ENCODE results near the gene SLC22A23. TPM values are rescaled to one million over a fixed set of nuclear protein-coding genes. Genes with fewer than 3 reads are reported as not detected.

SLC22A23 gene
- total and polyA plus RNA-seq, 5 experiments from 2014 or later = 0.36 to 5.6 (median 2.8) TPM

DNA sequence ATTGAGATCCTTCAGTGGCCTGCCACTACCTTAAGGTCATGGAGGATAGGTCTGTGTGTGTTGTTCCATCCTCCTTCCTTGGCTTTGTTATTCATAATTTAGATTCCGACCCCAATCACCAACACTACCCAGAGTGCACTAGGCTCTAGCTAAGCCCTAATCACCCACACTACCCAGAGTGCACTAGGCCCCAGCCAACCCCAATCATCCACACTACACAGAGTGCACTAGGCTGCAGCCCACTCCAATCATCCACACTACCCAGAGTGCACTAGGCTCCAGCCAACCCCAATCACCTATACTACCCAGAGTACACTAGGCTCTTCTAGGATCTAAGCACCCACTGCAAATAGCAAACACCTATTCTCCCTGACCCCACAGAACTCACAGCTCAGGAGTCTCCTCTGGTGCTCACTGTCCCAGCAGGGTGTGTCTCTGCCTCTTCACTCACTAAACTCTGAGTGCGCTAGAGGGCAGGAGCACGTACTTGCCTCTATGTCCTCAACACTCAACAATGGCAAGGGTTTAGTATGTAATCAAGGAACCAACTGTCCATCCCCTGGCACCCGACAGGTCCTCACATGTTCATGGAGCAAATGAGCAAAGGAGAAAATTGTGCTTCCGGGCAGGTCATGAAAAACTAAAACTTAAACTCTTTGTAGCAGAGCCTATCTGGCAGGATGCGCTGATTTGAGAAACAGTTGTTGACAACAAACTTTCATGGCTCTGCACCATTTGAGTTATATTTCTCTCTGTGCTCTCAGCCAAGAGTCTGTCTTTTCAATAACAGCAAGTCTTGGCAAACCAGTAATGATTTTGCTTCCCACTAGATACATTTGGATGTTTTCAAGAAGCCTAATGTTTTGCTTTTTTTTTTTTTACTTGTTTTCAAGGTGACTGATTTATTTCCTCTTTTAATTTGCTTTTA lies 54.3 kb downstream of the SLC22A23 start:
- peak overlapping the region in 1 of 10 donors; percentile 8 for H3K27ac Mint-ChIP-seq
- peaks cover 0 to 12% (median 2%) of the 10 kb centered on the region in 4 donors for H3K4me1 Mint-ChIP-seq

GRCh38 chr6:3400162-3400561 lies 56.7 kb downstream of the SLC22A23 start:
- DNase-seq = no peak
- peaks cover 0 to 12% (median 2%) of the 10 kb centered on the region in 4 donors for H3K4me1 Mint-ChIP-seq
- H3K36me3 Mint-ChIP-seq = peaks cover 0 to 4% (median 0%) of the 10 kb centered on the region in 3 donors
- no peaks in the 10 kb centered on the region for H3K9me3 Mint-ChIP-seq
- H3K4me3 Mint-ChIP-seq = no peak overlapping the region
- ATAC-seq = no peak
- no peak overlapping the region for H3K27ac Mint-ChIP-seq
- no peaks in the 10 kb centered on the region for H3K27me3 Mint-ChIP-seq
- POLR2A ChIA-PET = no interaction called here

More for the DNA sequence above, 54.3 kb downstream of the SLC22A23 start:
- no peak for ATAC-seq
- POLR2A ChIA-PET = no interaction called here
- Mint-ChIP-seq H3K27me3 (peaks cover 0 to under 1% (median 0%) of the 10 kb centered on the region in 5 donors), H3K9me3 (no peaks in the 10 kb centered on the region), H3K36me3 (peaks cover 0 to 4% (median 0%) of the 10 kb centered on the region in 3 donors), H3K4me3 (no peak overlapping the region)
- no peak for DNase-seq

DNA sequence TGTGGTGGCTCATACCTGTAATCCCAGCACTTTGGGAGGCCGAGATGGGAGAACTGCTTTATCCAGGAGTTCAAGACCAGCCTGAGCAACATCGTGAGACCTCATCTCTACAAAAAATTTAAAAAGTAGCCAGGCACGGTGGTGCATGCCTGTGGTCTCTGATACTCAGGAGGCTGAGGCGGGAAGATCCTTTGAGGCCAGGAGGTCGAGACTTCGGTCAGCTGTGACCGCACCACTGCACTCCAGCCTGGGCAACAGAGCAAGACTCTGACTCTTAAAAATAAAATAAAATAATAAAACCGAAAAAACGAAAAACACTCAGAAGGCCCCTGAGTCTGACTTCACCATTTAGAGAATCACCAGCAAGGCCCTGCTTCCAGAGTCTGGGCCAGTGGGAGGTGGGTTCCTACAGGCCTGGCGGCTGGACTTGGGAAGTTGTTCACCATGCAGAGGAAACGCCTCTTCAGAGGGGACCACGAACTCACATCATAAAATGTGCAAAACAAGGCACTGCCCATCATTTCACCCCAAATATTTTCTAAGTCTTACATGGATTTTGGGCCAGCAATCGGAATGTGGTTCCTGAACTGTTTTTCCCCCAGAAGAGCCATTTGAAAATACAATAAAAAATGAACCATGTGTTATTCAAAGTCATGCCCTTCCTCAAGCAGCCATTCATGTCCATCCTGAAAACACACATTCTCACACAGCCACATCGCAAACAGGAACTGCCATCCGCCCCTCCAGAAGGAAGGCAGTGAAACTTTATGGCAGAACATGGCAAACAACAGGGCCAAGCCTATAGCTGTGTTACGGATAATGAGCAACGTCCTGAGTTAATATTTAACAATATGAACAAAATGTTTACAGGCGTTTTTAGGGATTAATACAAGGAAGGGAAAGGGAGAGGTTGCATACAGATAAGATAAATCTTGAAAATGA lies 57.8 kb downstream of the SLC22A23 start:
- H3K9me3 Mint-ChIP-seq = no peaks in the 10 kb centered on the region

DNA sequence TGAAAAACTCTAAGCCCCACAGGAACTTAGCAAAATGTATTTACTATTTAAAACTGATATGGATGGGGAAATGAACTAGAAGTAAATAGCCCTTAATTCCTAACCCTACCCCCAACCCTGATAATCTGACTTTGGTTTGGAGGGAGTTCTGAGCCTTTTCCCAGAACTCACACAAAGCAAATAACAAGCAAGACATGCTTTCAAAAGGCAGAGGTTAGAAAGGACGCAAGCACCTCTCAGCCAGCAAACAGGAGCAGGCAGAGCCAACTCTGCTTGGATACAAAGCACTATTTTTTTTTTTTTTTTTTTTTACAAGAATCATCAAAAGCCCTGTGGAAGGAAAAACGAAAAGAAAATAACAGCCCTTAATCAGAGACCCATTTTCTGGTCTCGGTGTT lies 58.7 kb downstream of the SLC22A23 start:
- H3K9me3 Mint-ChIP-seq = no peaks in the 10 kb centered on the region
- H3K27me3 Mint-ChIP-seq = no peaks in the 10 kb centered on the region
- no peak overlapping the region for H3K4me3 Mint-ChIP-seq
- peaks cover 0 to 4% (median 0%) of the 10 kb centered on the region in 3 donors for H3K36me3 Mint-ChIP-seq
- peaks cover 0 to 5% (median 2%) of the 10 kb centered on the region in 4 donors for H3K4me1 Mint-ChIP-seq
- POLR2A ChIA-PET = no interaction called here
- DNase-seq (no peak), ATAC-seq (no peak)
- H3K27ac Mint-ChIP-seq = no peak overlapping the region

More for the DNA sequence above, 57.8 kb downstream of the SLC22A23 start:
- POLR2A ChIA-PET = no interaction called here
- Mint-ChIP-seq H3K27me3 (no peaks in the 10 kb centered on the region), H3K36me3 (peaks cover 0 to 4% (median 0%) of the 10 kb centered on the region in 3 donors), H3K27ac (no peak overlapping the region), H3K4me1 (peaks cover 0 to 12% (median 2%) of the 10 kb centered on the region in 4 donors), H3K4me3 (no peak overlapping the region)
- DNase-seq (no peak), ATAC-seq (no peak)

DNA sequence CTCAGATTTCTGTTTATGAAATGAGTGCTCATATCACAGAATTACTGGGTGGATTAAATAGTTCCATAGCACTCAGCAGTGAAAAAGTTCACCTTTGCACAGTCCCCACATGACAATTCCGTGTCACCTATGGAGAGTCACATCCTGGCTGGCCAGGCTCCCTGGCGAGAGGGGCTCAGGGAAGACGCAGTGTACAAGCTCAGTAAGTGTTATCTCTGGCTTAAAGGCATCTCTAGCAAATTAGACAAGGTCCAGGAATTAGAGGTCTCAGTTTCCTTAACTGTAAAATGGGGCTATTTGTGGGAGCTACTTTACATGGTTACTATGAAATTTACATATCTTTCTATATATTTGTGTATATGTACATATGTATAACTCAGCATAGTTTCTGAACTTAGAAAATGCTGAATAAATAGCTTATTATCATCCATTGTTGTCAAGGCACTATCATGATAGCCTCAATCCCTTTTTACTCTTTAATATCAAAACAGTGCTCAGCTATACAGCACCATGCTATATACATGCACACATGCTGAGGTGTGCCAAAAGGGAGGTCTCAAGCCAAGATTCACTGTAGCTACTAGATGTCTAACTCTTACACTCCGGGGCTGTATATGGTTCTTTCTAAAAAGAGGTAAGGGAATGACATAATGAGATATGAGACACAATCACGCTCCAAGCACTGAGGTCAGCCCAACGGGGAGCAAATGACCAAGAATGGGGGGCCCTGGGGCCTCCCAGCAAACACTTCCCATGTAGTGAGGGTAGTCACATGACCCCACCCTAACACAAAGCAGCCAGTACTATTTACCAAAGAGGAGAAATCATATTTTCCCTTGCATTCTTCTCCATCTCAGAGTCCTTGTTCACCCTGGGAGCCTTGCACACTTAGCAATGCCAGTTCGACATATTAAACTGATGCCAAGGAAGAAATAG lies 59.4 kb downstream of the SLC22A23 start:
- POLR2A ChIA-PET = no interaction called here
- peak overlapping the region in 1 of 10 donors; percentile 15 for H3K27ac Mint-ChIP-seq

DNA sequence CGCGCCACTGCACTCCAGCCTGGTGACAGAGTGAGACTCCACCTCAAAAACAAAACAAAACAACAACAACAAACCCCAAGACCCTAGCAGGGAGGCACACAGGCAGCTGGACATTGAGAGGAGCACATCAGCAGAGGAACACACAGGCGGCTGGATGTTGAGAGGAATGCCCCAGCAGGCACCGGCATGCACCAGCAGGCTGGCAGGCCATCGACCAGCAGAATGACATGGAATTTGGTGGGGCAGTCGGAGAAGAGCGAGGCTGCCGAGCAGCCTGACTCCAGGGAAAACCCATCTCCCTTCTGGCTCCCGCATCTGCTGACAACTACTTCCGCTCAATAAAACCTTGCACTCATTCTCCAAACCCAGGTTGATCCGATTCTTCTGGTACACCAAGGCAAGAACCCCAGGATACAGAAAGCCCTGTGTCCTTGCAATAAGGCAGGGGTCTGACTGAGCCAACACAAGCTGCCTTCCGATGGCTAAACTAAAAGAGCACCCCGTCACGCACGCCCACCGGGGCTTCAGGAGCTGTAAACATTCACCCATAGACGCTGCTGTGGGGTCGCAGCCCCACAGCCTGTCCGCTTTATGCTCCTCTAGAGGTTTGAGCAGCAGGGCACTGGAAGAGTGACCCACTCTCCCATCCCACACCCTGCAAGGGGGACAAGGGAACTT lies 60.2 kb downstream of the SLC22A23 start:
- H3K4me3 Mint-ChIP-seq = no peak overlapping the region
- H3K27me3 Mint-ChIP-seq = no peaks in the 10 kb centered on the region
- DNase-seq (no peak), ATAC-seq (no peak)
- no peaks in the 10 kb centered on the region for H3K4me1 Mint-ChIP-seq
- POLR2A ChIA-PET = no interaction called here
- no peaks in the 10 kb centered on the region for H3K9me3 Mint-ChIP-seq
- H3K27ac Mint-ChIP-seq = peak overlapping the region in 1 of 10 donors; percentile 15
- H3K36me3 Mint-ChIP-seq = peaks cover 0 to 4% (median 0%) of the 10 kb centered on the region in 3 donors

More for the DNA sequence above, 59.4 kb downstream of the SLC22A23 start:
- peaks cover 0 to 4% (median 0%) of the 10 kb centered on the region in 3 donors for H3K36me3 Mint-ChIP-seq
- H3K4me1 Mint-ChIP-seq = peaks cover 0 to 3% (median 0%) of the 10 kb centered on the region in 4 donors
- H3K9me3 Mint-ChIP-seq = no peaks in the 10 kb centered on the region
- ATAC-seq = no peak
- no peaks in the 10 kb centered on the region for H3K27me3 Mint-ChIP-seq
- no peak overlapping the region for H3K4me3 Mint-ChIP-seq
- DNase-seq = no peak

DNA sequence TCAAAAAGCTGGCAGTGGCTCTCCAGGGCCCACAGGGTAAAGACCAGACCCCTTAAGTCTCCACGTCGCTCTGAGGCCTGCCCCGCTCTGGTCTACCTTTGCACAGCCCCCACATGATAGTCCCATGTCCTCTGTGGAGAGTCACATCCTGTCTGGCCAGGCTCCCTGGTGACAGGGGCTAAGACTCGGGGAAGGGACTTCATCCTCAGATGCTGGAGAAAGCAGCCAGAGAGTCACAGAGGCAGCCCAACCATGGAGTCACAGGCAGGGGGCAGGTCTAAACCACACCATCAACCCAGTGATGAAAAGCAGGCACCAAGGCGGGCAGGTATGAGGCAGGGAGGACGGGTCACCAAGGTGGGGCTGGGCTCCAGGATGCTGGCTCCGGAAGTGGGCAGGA lies 62.2 kb downstream of the SLC22A23 start:
- Mint-ChIP-seq H3K9me3 (no peaks in the 10 kb centered on the region), H3K4me1 (no peaks in the 10 kb centered on the region), H3K27ac (no peak overlapping the region), H3K36me3 (no peaks in the 10 kb centered on the region), H3K27me3 (no peaks in the 10 kb centered on the region), H3K4me3 (no peak overlapping the region)
- ATAC-seq (no peak), DNase-seq (no peak)
- POLR2A ChIA-PET = no interaction called here

DNA sequence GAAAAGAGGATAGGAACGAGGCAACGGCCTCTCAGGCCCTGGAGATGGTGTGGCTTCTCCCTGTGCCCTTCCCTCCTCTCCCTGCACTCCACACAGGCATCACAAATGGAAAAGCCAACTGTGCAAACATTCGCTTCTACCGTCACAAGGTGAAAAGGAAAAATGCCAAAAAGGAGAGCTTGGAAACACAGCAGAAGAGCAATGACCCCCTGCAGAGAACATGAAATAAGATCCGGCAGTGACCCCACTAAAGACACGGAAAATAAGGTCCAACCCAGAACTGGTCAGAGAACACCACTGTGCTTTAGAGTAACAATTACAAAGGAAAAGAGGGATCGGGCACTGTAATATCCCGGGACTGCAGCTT lies 63.0 kb downstream of the SLC22A23 start:
- no peak for DNase-seq
- no peaks in the 10 kb centered on the region for H3K27me3 Mint-ChIP-seq
- no peak for ATAC-seq
- POLR2A ChIA-PET = no interaction called here
- no peaks in the 10 kb centered on the region for H3K9me3 Mint-ChIP-seq
- no peak overlapping the region for H3K4me3 Mint-ChIP-seq
- H3K4me1 Mint-ChIP-seq = peaks cover 0 to 1% (median 0%) of the 10 kb centered on the region in 4 donors
- H3K27ac Mint-ChIP-seq = no peak overlapping the region
- no peaks in the 10 kb centered on the region for H3K36me3 Mint-ChIP-seq

DNA sequence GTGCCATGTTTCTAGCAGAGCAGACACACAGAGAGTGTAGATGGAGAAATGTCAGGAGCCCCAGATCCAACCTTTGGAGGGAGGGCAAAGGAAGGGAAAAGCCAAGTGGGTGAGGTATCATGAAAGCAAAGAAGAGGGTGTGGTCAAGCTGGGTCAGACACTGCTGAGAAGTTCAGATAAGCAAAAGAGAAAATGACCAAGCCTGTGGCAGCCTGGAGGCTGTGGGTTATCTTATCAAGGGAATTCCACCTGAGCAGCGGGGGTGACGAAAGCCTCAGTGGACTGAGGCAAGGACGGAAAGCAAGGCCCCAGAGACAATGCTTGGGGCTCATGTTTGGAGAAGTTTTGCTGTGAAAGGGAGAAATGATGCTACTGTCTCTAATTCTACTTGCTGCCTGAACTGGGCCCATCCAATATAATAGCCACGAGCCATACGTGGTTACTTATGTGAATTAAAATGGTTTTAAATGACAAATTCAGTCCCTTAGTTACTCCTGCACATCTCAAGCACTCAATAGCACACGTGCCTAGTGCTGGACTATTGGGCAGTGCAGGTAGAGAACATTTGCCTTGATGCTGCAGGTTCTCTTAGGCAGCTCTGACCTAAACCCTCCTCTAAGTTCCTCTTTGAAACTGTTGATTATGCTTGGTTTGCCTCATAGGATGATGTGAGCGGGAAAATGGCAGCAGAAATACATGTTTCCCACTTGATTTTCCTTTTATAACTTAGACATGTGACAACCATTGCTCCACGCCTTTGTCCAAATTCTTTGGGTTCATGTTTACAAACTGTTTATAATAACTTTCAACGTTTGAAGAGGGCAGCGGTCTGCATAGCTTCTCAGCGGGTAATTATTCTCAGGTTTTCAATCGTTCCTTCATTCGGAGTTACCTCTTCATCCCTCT lies 63.7 kb downstream of the SLC22A23 start:
- Mint-ChIP-seq H3K36me3 (no peaks in the 10 kb centered on the region), H3K9me3 (no peaks in the 10 kb centered on the region), H3K27ac (no peak overlapping the region), H3K4me1 (peaks cover 0 to 4% (median 0%) of the 10 kb centered on the region in 4 donors), H3K27me3 (no peaks in the 10 kb centered on the region), H3K4me3 (no peak overlapping the region)
- no peak for DNase-seq
- POLR2A ChIA-PET = no interaction called here
- no peak for ATAC-seq

GRCh38 chr6:3391902-3392458 lies 64.9 kb downstream of the SLC22A23 start:
- Mint-ChIP-seq H3K9me3 (no peaks in the 10 kb centered on the region), H3K27me3 (no peaks in the 10 kb centered on the region), H3K4me1 (peaks cover 0 to 7% (median 0%) of the 10 kb centered on the region in 4 donors), H3K4me3 (no peak overlapping the region), H3K27ac (no peak overlapping the region), H3K36me3 (peaks cover 0 to under 1% (median 0%) of the 10 kb centered on the region in 3 donors)
- no peak for DNase-seq
- ATAC-seq = no peak
- POLR2A ChIA-PET = no interaction called here

DNA sequence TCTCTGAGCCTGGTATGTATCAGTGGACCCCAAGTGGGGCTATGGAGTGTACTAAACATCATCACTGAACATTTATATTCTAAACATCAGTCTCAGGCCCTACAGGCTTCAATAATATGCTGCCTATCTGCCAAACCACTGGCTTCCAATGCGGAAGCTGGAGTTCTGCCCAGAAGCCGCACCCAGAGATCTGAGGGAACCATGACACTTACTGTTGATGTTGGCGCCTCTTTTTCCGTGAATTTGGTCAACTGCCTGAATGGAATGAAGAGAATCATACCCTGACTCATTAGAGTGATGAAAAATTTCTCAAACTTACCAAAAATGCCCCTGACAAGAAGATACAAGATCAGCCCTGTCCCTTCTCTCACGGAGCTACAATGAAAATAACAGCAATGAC lies 66.2 kb downstream of the SLC22A23 start:
- Mint-ChIP-seq H3K27ac (no peak overlapping the region), H3K9me3 (no peaks in the 10 kb centered on the region), H3K4me3 (no peak overlapping the region), H3K36me3 (peaks cover 0 to 5% (median 4%) of the 10 kb centered on the region in 3 donors), H3K4me1 (peaks cover 0 to 8% (median under 1%) of the 10 kb centered on the region in 4 donors), H3K27me3 (no peaks in the 10 kb centered on the region)
- POLR2A ChIA-PET = no interaction called here
- no peak for DNase-seq
- ATAC-seq = no peak

All from naive thymus-derived CD8-positive, alpha-beta T cell (primary cell).